Skeletal muscle cell (primary cell): ENCODE data around the gene CALHM3.

Experiments
- DNase-seq: peaks from one replicate; pipeline ENCODE4 v3.0.0-alpha.2; 2010; ENCODE audit warnings: low read depth
- H3K4me3 ChIP-seq: 2 replicates; pipeline ENCODE4 v1.5.1; 2011; ENCODE audit warnings: low read depth, mild to moderate bottlenecking, control low read depth, low read length, moderate library complexity

Gene CALHM3

GRCh38 chr10:103481974-103482531 is 3.0 kb upstream of the CALHM3 start:
- peak; percentile 26 for DNase-seq
- no peak overlapping the region for H3K4me3 ChIP-seq

- H3K4me3 ChIP-seq, result no peak overlapping the region
- no peak for DNase-seq
Observed at GRCh38 chr10:103480521-103480920, 1.5 kb upstream of the CALHM3 start.

- no peak for DNase-seq
Observed at GRCh38 chr10:103478671-103479070, 369 bp downstream of the CALHM3 start.

GRCh38 chr10:103476046-103476768 is 2.8 kb downstream of the CALHM3 start:
- H3K4me3 ChIP-seq, result no peak overlapping the region
- no peak for DNase-seq

More at GRCh38 chr10:103478671-103479070, 369 bp downstream of the CALHM3 start:
- H3K4me3 ChIP-seq, result no peak overlapping the region

- H3K4me3 ChIP-seq, result no peak overlapping the region
- DNase-seq, result no peak
Observed at GRCh38 chr10:103475437-103475836, 3.6 kb downstream of the CALHM3 start.

- DNase-seq, result no peak
- no peak overlapping the region for H3K4me3 ChIP-seq
Observed at GRCh38 chr10:103474077-103474476, 5.0 kb downstream of the CALHM3 start.

GRCh38 chr10:103473261-103473671 is 5.8 kb downstream of the CALHM3 start:
- DNase-seq, result no peak
- no peak overlapping the region for H3K4me3 ChIP-seq

GRCh38 chr10:103472005-103472404 is 7.0 kb downstream of the CALHM3 start:
- no peak for DNase-seq
- no peak overlapping the region for H3K4me3 ChIP-seq

- H3K4me3 ChIP-seq, result no peak overlapping the region
- DNase-seq, result no peak
Observed at GRCh38 chr10:103470761-103471653, 8.0 kb downstream of the CALHM3 start.

- no peak for DNase-seq
Observed at GRCh38 chr10:103469201-103469600, 9.8 kb downstream of the CALHM3 start.

GRCh38 chr10:103467406-103467805 is 11.6 kb downstream of the CALHM3 start:
- no peak overlapping the region for H3K4me3 ChIP-seq
- DNase-seq, result no peak

More at GRCh38 chr10:103469201-103469600, 9.8 kb downstream of the CALHM3 start:
- no peak overlapping the region for H3K4me3 ChIP-seq

GRCh38 chr10:103466734-103467133 is 12.3 kb downstream of the CALHM3 start:
- DNase-seq, result no peak
- H3K4me3 ChIP-seq, result no peak overlapping the region

GRCh38 chr10:103465411-103466179 is 13.4 kb downstream of the CALHM3 start:
- no peak overlapping the region for H3K4me3 ChIP-seq
- no peak for DNase-seq

- no peak for DNase-seq
- no peak overlapping the region for H3K4me3 ChIP-seq
Observed at GRCh38 chr10:103463499-103463898, 15.5 kb downstream of the CALHM3 start.

- H3K4me3 ChIP-seq, result no peak overlapping the region
- no peak for DNase-seq
Observed at GRCh38 chr10:103459615-103460014, 19.4 kb downstream of the CALHM3 start.

- no peak within 1 kb of the TSS for H3K4me3 ChIP-seq
- no peak for DNase-seq
Observed at GRCh38 chr10:103458720-103459119, 20.3 kb downstream of the CALHM3 start, which contains the start of gene CALHM1. CALHM1 (minus strand) TSS chr10:103458900; CDS start chr10:103458751, 149 bp downstream.

- H3K4me3 ChIP-seq, result no peak overlapping the region
Observed at GRCh38 chr10:103457896-103458583, 21.0 kb downstream of the CALHM3 start.

GRCh38 chr10:103457176-103457712 is 21.8 kb downstream of the CALHM3 start:
- DNase-seq, result no peak
- no peak overlapping the region for H3K4me3 ChIP-seq

More at GRCh38 chr10:103457896-103458583, 21.0 kb downstream of the CALHM3 start:
- no peak for DNase-seq
